ENCODE measurements around the gene SPEG. TPM values are rescaled to one million over a fixed set of nuclear protein-coding genes. Genes with fewer than 3 reads are reported as not detected.

The SPEG gene
- total RNA-seq, 1 experiment from 2014 or later = 56.6 TPM

GRCh38 chr2:219466816-219467735 lies 32.4 kb downstream of the SPEG start:
- no peaks in the 10 kb centered on the region for H3K9me3 ChIP-seq (ENCODE audit: control insufficient read depth in 1 of 2, insufficient read depth in 1 of 2, low read depth in 1 of 2, low read length in 2 of 2)
- DNase-seq (ENCODE audit: low read depth, low spot score) = no peak
- no TSS peak for BruUV-seq (replicated peaks)
- ChIA-PET POLR2A (no interaction called here), CTCF (interaction anchor here (1.3 kb wide), 1 partner anchor 9 kb away, joined by 3 read pairs; no protein-coding TSS in a partner anchor), RAD21 (ENCODE audit: low non-redundant PET in 1 of 2, low total read pairs in 2 of 2, uncharacterized antibody in 2 of 2, unreplicated experiment in 2 of 2) (no interaction called here)
- no peak overlapping the region for H3K27ac ChIP-seq (ENCODE audit: low read depth, low read length)
- intact Hi-C loops (cut with micrococcal nuclease) = no loop called here
- no peaks in the 10 kb centered on the region for H3K79me2 ChIP-seq (ENCODE audit: insufficient read depth, low read length)
- 0 out of 2 replicates have a peak, but pooled peaks have one; percentile 2 for ATAC-seq
- H3K36me3 ChIP-seq (ENCODE audit: control insufficient read depth in 1 of 2, insufficient read depth in 2 of 2, low read length in 2 of 2) = peaks cover 3 to 10% of the 10 kb centered on the region in 2 experiments; a peak in 3 of 4 replicates
- H2AFZ ChIP-seq (ENCODE audit: low read depth, low read length, poor library complexity, severe bottlenecking) = no peak overlapping the region
- no peak overlapping the region for H3K9ac ChIP-seq (ENCODE audit: low read length)
- no peak overlapping the region for H3K4me3 ChIP-seq (replicated peaks in 1 of 2; ENCODE audit: low read depth in 1 of 2, low read length in 2 of 2)
- no peaks in the 10 kb centered on the region for H3K9me2 ChIP-seq (ENCODE audit: insufficient read depth)
- no peak overlapping the region for H3K4me2 ChIP-seq (ENCODE audit: low read length)
- H3K4me1 ChIP-seq (ENCODE audit: control insufficient read depth in 1 of 2, insufficient read depth in 2 of 2, low read length in 2 of 2) = peaks cover 0 to 6% of the 10 kb centered on the region in 2 experiments; a peak in 2 of 4 replicates
- H3K27me3 ChIP-seq (ENCODE audit: insufficient read depth, low read length) = no peaks in the 10 kb centered on the region
- TF ChIP-seq SP1 (IDR thresholded peaks at IDR 0.05; ENCODE audit: low read depth) (no peak), ELF1 (IDR thresholded peaks at IDR 0.05; ENCODE audit: borderline replicate concordance, low read depth) (no peak), POLR2A (IDR thresholded peaks at IDR 0.05; ENCODE audit: borderline replicate concordance, extremely low read depth, insufficient read depth, insufficient read length) (no peak), FOSL1 (IDR thresholded peaks at IDR 0.05; ENCODE audit: low read depth) (no peak)
- TF ChIP-seq, protein P1, sequence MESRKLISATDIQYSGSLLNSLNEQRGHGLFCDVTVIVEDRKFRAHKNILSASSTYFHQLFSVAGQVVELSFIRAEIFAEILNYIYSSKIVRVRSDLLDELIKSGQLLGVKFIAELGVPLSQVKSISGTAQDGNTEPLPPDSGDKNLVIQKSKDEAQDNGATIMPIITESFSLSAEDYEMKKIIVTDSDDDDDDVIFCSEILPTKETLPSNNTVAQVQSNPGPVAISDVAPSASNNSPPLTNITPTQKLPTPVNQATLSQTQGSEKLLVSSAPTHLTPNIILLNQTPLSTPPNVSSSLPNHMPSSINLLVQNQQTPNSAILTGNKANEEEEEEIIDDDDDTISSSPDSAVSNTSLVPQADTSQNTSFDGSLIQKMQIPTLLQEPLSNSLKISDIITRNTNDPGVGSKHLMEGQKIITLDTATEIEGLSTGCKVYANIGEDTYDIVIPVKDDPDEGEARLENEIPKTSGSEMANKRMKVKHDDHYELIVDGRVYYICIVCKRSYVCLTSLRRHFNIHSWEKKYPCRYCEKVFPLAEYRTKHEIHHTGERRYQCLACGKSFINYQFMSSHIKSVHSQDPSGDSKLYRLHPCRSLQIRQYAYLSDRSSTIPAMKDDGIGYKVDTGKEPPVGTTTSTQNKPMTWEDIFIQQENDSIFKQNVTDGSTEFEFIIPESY (IDR thresholded peaks at IDR 0.05; ENCODE audit: extremely low read depth, insufficient replicate concordance, low read length) = no peak
- H4K20me1 ChIP-seq (ENCODE audit: insufficient read depth) = no peaks in the 10 kb centered on the region

DNA sequence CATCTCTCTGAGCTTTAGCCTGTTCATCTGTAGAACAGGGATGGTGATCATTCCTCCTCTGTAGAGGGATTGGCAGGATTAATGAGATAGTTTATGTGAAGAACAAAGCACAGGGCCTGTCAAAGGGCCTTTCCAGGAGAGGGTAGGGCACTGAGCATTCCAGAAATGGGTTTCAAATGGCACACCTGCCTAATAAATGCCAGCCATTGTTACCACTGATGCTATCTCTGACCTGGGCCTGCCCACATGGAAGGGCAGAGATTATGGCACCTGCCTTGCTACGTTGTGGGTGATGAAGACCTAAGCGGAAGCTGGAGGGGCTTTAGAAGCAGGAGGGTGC lies 33.1 kb downstream of the SPEG start:
- ChIA-PET CTCF (interaction anchor here (1.3 kb wide), 1 partner anchor 8 kb away, joined by 3 read pairs; no protein-coding TSS in a partner anchor), POLR2A (interaction anchor here (0.6 kb wide), 1 partner anchor 209 kb away, joined by 3 read pairs; no protein-coding TSS in a partner anchor), RAD21 (ENCODE audit: low non-redundant PET in 1 of 2, low total read pairs in 2 of 2, uncharacterized antibody in 2 of 2, unreplicated experiment in 2 of 2) (no interaction called here)
- peaks cover 0 to 6% of the 10 kb centered on the region in 2 experiments; a peak in 2 of 4 replicates for H3K4me1 ChIP-seq (ENCODE audit: control insufficient read depth in 1 of 2, insufficient read depth in 2 of 2, low read length in 2 of 2)
- H3K27me3 ChIP-seq (ENCODE audit: insufficient read depth, low read length) = no peaks in the 10 kb centered on the region
- H4K20me1 ChIP-seq (ENCODE audit: insufficient read depth) = no peaks in the 10 kb centered on the region
- H3K79me2 ChIP-seq (ENCODE audit: insufficient read depth, low read length) = no peaks in the 10 kb centered on the region
- DNase-seq (ENCODE audit: low read depth, low spot score) (no peak), ATAC-seq (0 out of 2 replicates have a peak, but pooled peaks have one; percentile 24)
- no TSS peak for BruUV-seq (replicated peaks)
- intact Hi-C loops (cut with micrococcal nuclease) = no loop called here
- H3K9me3 ChIP-seq (ENCODE audit: control insufficient read depth in 1 of 2, insufficient read depth in 1 of 2, low read depth in 1 of 2, low read length in 2 of 2) = no peaks in the 10 kb centered on the region
- no peak overlapping the region for H3K9ac ChIP-seq (ENCODE audit: low read length)
- no peak overlapping the region for H2AFZ ChIP-seq (ENCODE audit: low read depth, low read length, poor library complexity, severe bottlenecking)
- no peak for TF ChIP-seq SRF (IDR thresholded peaks at IDR 0.05; ENCODE audit: low read depth)
- no peak for TF ChIP-seq ELF1 (IDR thresholded peaks at IDR 0.05; ENCODE audit: borderline replicate concordance, low read depth)
- no peak for TF ChIP-seq EGR1 (IDR thresholded peaks at IDR 0.05; ENCODE audit: low read depth)
- no peak for TF ChIP-seq SIN3A (IDR thresholded peaks at IDR 0.05; ENCODE audit: low read depth)
- no peak for TF ChIP-seq POLR2AphosphoS5 (IDR thresholded peaks at IDR 0.05; ENCODE audit: low read depth, low read length)
- TF ChIP-seq, protein P2, sequence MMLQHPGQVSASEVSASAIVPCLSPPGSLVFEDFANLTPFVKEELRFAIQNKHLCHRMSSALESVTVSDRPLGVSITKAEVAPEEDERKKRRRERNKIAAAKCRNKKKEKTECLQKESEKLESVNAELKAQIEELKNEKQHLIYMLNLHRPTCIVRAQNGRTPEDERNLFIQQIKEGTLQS (IDR thresholded peaks at IDR 0.05) = no peak
- no peak for TF ChIP-seq RAD21 (IDR thresholded peaks at IDR 0.05; ENCODE audit: low read depth)
- TF ChIP-seq, protein P3, sequence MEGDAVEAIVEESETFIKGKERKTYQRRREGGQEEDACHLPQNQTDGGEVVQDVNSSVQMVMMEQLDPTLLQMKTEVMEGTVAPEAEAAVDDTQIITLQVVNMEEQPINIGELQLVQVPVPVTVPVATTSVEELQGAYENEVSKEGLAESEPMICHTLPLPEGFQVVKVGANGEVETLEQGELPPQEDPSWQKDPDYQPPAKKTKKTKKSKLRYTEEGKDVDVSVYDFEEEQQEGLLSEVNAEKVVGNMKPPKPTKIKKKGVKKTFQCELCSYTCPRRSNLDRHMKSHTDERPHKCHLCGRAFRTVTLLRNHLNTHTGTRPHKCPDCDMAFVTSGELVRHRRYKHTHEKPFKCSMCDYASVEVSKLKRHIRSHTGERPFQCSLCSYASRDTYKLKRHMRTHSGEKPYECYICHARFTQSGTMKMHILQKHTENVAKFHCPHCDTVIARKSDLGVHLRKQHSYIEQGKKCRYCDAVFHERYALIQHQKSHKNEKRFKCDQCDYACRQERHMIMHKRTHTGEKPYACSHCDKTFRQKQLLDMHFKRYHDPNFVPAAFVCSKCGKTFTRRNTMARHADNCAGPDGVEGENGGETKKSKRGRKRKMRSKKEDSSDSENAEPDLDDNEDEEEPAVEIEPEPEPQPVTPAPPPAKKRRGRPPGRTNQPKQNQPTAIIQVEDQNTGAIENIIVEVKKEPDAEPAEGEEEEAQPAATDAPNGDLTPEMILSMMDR (IDR thresholded peaks at IDR 0.05 in 2 of 3, conservative IDR thresholded peaks at IDR 0.05 in 1 of 3; ENCODE audit: borderline replicate concordance in 1 of 3, insufficient read depth in 1 of 3, low read depth in 2 of 3, low read length in 2 of 3) = no peak
- no peak overlapping the region for H3K27ac ChIP-seq (ENCODE audit: low read depth, low read length)
- H3K4me2 ChIP-seq (ENCODE audit: low read length) = no peak overlapping the region
- H3K9me2 ChIP-seq (ENCODE audit: insufficient read depth) = no peaks in the 10 kb centered on the region
- H3K36me3 ChIP-seq (ENCODE audit: control insufficient read depth in 1 of 2, insufficient read depth in 2 of 2, low read length in 2 of 2) = peaks cover under 1 to 4% of the 10 kb centered on the region in 2 experiments; a peak in 2 of 4 replicates
- H3K4me3 ChIP-seq (replicated peaks in 1 of 2; ENCODE audit: low read depth in 1 of 2, low read length in 2 of 2) = no peak overlapping the region
